Left lung (tissue), 10 donors: ENCODE data around the gene DLG2. TPM values are rescaled to one million over a fixed set of nuclear protein-coding genes. Genes with fewer than 3 reads are reported as not detected.

Source experiments
- ATAC-seq: fragments of 200-7000 bp; cut with Tn5 transposase; one replicate; pipeline ENCODE4 v1.9.1; 2020; ENCODE audit warnings: moderate library complexity
- DNase-seq, 4 donors: peaks; one replicate each; pipeline ENCODE4 v3.0.0-alpha.2; 2013 to 2020
- H3K27ac ChIP-seq, 2 donors: fragments of 200-600 bp; sonication (generic) in 1 of 2; one replicate each; pipeline versions ENCODE4 v1.5.0 to v1.8.0; 2020 to 2021
- H3K27me3 ChIP-seq, 2 donors: fragments of 200-600 bp; sonication (generic) in 1 of 2; one replicate each; pipeline versions ENCODE4 v1.5.0 to v1.8.0; 2020 to 2021
- H3K36me3 ChIP-seq, 2 donors: fragments of 200-600 bp; sonication (generic) in 1 of 2; one replicate each; pipeline versions ENCODE4 v1.5.0 to v1.8.0; 2020 to 2021
- H3K4me1 ChIP-seq, 2 donors: fragments of 200-600 bp; one replicate each; pipeline ENCODE4 v1.8.0; 2021
- H3K4me3 ChIP-seq, 2 donors: fragments of 200-600 bp; sonication (generic) in 1 of 2; one replicate each; pipeline versions ENCODE4 v1.5.0 to v1.8.0; 2020 to 2021; ENCODE audit warnings: mild to moderate bottlenecking in 1 of 2
- H3K9me3 ChIP-seq, 2 donors: fragments of 200-600 bp; sonication (generic) in 1 of 2; one replicate each; pipeline versions ENCODE4 v1.5.0 to v1.8.0; 2020 to 2021
- CTCF ChIP-seq, 2 donors: fragments of 200-600 bp; sonication (generic) in 1 of 2; IDR thresholded peaks; one replicate each; pipeline versions ENCODE4 v1.5.0 to v1.8.0; 2021; ENCODE audit warnings: antibody characterized with exemption in 2 of 2
- intact Hi-C, 2 donors: fragments of 100-400 bp; cut with DNase I; formaldehyde crosslinking; loops; one replicate each; pipeline versions ENCODE4 v1.11.2 to v1.14.2; 2022
- polyA plus RNA-seq, 6 donors: library from polyadenylated mRNA; unstranded; fragments of 120-200 nt; gene quantifications; one replicate each; pipeline ENCODE4 v1.2.1, GENCODE V29; 2013; ENCODE audit not compliant: insufficient read length in 6 of 6
- total RNA-seq, 2 donors: library from RNA; stranded (reverse); fragmentation: NEBNext Ultra II Directional; extraction: Animal tissue kit (Norgen Biotek cat#: 25700); gene quantifications; one replicate each; pipeline ENCODE4 v1.2.1, GENCODE V29; 2021
- donor health status: DM: no; HTN: yes; CAD: no.
- donor health status: DM: no; HTN: no; CAD: no.

Gene DLG2
- total and polyA plus RNA-seq, 8 donors: 4.5 to 15.0 (median 8.6) TPM

DNA sequence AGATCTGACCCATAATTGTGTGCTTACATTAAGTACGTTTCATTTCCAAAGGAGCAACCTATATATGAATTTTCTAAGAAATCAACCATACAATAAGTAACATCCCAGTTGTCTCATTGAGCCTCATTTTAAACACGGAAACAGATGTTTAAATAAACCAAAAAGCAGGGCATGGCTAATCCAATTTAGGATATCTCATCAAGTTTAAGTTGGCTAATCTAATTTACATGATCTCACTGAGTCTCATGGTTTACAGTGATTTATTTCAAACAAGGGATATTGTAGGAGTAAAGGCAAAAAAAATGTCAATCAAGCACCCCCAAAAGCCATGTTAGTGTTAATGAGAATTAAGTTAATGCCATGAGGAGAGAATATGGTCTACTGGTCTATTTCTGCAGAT lies 1841.2 kb downstream of the DLG2 start:
- intact Hi-C loops: no loop called here
- Histone ChIP-seq H3K4me3 (no peak overlapping the region), H3K9me3 (no peaks in the 10 kb centered on the region), H3K27me3 (no peaks in the 10 kb centered on the region), H3K4me1 (no peaks in the 10 kb centered on the region), H3K27ac (no peak overlapping the region), H3K36me3 (no peaks in the 10 kb centered on the region)
- DNase-seq (no peak), ATAC-seq (no peak)
- no peak for TF ChIP-seq CTCF (IDR thresholded peaks at IDR 0.05)

DNA sequence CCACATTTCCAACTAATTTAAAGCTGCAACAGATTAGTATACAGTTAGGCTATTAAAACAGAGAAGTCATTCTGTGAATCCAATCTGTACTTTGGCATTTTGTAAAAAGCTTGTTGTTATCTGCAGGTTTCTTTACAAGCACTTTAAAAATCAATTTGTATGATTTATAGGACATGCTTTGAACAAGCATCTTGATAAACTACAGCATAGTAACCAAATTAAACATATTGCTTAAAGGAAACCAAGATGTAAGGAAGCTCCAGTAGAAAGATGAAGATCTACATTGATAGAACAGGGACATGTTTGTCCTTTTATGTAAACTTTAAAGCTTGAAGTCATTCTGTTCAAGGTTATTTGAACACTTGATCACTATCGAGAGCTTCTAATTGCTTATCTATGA lies 1842.7 kb downstream of the DLG2 start:
- TF ChIP-seq CTCF (IDR thresholded peaks at IDR 0.05): no peak
- no peak overlapping the region for H3K27ac ChIP-seq
- ATAC-seq (no peak), DNase-seq (no peak)
- no peaks in the 10 kb centered on the region for H3K4me1 ChIP-seq
- intact Hi-C loops: no loop called here
- H3K36me3 ChIP-seq: no peaks in the 10 kb centered on the region
- H3K9me3 ChIP-seq: no peaks in the 10 kb centered on the region
- H3K27me3 ChIP-seq: no peaks in the 10 kb centered on the region
- H3K4me3 ChIP-seq: no peak overlapping the region

- Histone ChIP-seq H3K36me3 (no peaks in the 10 kb centered on the region), H3K27ac (no peak overlapping the region), H3K27me3 (no peaks in the 10 kb centered on the region), H3K4me1 (no peaks in the 10 kb centered on the region), H3K4me3 (no peak overlapping the region), H3K9me3 (no peaks in the 10 kb centered on the region)
- DNase-seq (no peak), ATAC-seq (no peak)
- intact Hi-C loops: no loop called here
- TF ChIP-seq CTCF (IDR thresholded peaks at IDR 0.05): no peak
Measured at GRCh38 chr11:83782329-83782728, 1844.8 kb downstream of the DLG2 start.

- no peak for TF ChIP-seq CTCF (IDR thresholded peaks at IDR 0.05)
- ATAC-seq (no peak), DNase-seq (no peak)
- Histone ChIP-seq H3K27ac (no peak overlapping the region), H3K9me3 (no peaks in the 10 kb centered on the region), H3K36me3 (no peaks in the 10 kb centered on the region), H3K27me3 (no peaks in the 10 kb centered on the region), H3K4me1 (no peaks in the 10 kb centered on the region), H3K4me3 (no peak overlapping the region)
- intact Hi-C loops: no loop called here
Measured at GRCh38 chr11:83779876-83780275, 1847.3 kb downstream of the DLG2 start.

DNA sequence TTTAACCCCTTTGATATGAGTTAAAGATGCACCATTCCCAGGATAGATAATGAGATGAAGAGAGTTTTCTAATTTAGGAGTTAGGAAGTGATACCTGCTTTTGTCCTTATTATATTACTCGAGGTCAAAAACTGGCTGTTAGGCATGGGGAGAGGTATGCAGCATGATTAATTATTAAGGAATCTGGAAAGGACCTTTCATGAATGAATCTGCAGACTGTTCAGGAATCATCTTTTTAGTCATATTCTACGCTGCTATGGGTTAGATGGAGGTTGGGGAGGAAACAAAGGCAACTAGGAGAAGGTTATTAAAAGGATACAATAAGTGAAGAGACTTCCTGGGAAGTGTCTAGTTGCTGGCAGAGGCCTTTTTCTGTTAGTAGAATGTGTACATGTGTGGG lies 1848.5 kb downstream of the DLG2 start:
- no peak for ATAC-seq
- no peak for TF ChIP-seq CTCF (IDR thresholded peaks at IDR 0.05)
- intact Hi-C loops: no loop called here

More for the DNA sequence above, 1848.5 kb downstream of the DLG2 start:
- no peak for DNase-seq
- Histone ChIP-seq H3K36me3 (no peaks in the 10 kb centered on the region), H3K9me3 (no peaks in the 10 kb centered on the region), H3K4me3 (no peak overlapping the region), H3K27ac (no peak overlapping the region), H3K4me1 (no peaks in the 10 kb centered on the region), H3K27me3 (no peaks in the 10 kb centered on the region)
